ENCODE results near the gene DHFR2. TPM values are rescaled to one million over a fixed set of nuclear protein-coding genes. Genes with fewer than 3 reads are reported as not detected.

DHFR2 gene
- total and polyA plus RNA-seq, 4 donors = 3.5 to 8.1 (median 5.1) TPM

- no peak for TF ChIP-seq CTCF (IDR thresholded peaks at IDR 0.05; ENCODE audit: control extremely low read depth, extremely low read depth)
- WGBS, 2 donors = 83 to 90% methylated on average over 3 of the region's 3 CpGs
- Histone ChIP-seq H3K9me3 (ENCODE audit: control insufficient read depth in 4 of 4, insufficient read depth in 3 of 4, low read length in 3 of 4) (no peaks in the 10 kb centered on the region), H3K9ac (ENCODE audit: insufficient read depth in 1 of 2, low read length in 2 of 2) (no peak overlapping the region), H3K27ac (ENCODE audit: low read depth in 1 of 2, low read length in 1 of 2) (no peak overlapping the region), H3K4me1 (ENCODE audit: control insufficient read depth in 5 of 5, insufficient read depth in 5 of 5, low read length in 5 of 5) (peaks cover 0 to 4% (median 0%) of the 10 kb centered on the region in 5 donors), H3K36me3 (ENCODE audit: control insufficient read depth in 4 of 4, insufficient read depth in 4 of 4, low read length in 4 of 4) (no peaks in the 10 kb centered on the region), H3K27me3 (ENCODE audit: control insufficient read depth in 3 of 3, insufficient read depth in 3 of 3, low read length in 2 of 3) (no peaks in the 10 kb centered on the region), H3K4me3 (no peak overlapping the region)
- ATAC-seq (ENCODE audit: insufficient read depth, low FRiP score) (no peak), DNase-seq (no peak)
Measured at GRCh38 chr3:94011233-94011711, 51.4 kb downstream of the DHFR2 start.

GRCh38 chr3:94009608-94010007 lies 53.1 kb downstream of the DHFR2 start:
- Histone ChIP-seq H3K9me3 (ENCODE audit: control insufficient read depth in 4 of 4, insufficient read depth in 3 of 4, low read length in 3 of 4) (no peaks in the 10 kb centered on the region), H3K4me1 (ENCODE audit: control insufficient read depth in 5 of 5, insufficient read depth in 5 of 5, low read length in 5 of 5) (peaks cover 0 to 4% (median 0%) of the 10 kb centered on the region in 5 donors), H3K4me3 (no peak overlapping the region), H3K27me3 (ENCODE audit: control insufficient read depth in 3 of 3, insufficient read depth in 3 of 3, low read length in 2 of 3) (no peaks in the 10 kb centered on the region), H3K27ac (ENCODE audit: low read depth in 1 of 2, low read length in 1 of 2) (no peak overlapping the region), H3K9ac (ENCODE audit: insufficient read depth in 1 of 2, low read length in 2 of 2) (no peak overlapping the region), H3K36me3 (ENCODE audit: control insufficient read depth in 4 of 4, insufficient read depth in 4 of 4, low read length in 4 of 4) (no peaks in the 10 kb centered on the region)
- no peak for DNase-seq
- ATAC-seq (ENCODE audit: insufficient read depth, low FRiP score) = no peak
- TF ChIP-seq CTCF (IDR thresholded peaks at IDR 0.05; ENCODE audit: control extremely low read depth, extremely low read depth) = no peak
- WGBS, 2 donors = 92 to 95% methylated on average over 2 of the region's 2 CpGs

GRCh38 chr3:94008253-94008652 lies 54.5 kb downstream of the DHFR2 start:
- no peak for ATAC-seq (ENCODE audit: insufficient read depth, low FRiP score)
- TF ChIP-seq CTCF (IDR thresholded peaks at IDR 0.05; ENCODE audit: control extremely low read depth, extremely low read depth) = no peak
- Histone ChIP-seq H3K9ac (ENCODE audit: insufficient read depth in 1 of 2, low read length in 2 of 2) (no peak overlapping the region), H3K27me3 (ENCODE audit: control insufficient read depth in 3 of 3, insufficient read depth in 3 of 3, low read length in 2 of 3) (no peaks in the 10 kb centered on the region), H3K4me1 (ENCODE audit: control insufficient read depth in 5 of 5, insufficient read depth in 5 of 5, low read length in 5 of 5) (peaks cover 0 to 4% (median 0%) of the 10 kb centered on the region in 5 donors), H3K9me3 (ENCODE audit: control insufficient read depth in 4 of 4, insufficient read depth in 3 of 4, low read length in 3 of 4) (no peaks in the 10 kb centered on the region), H3K4me3 (no peak overlapping the region), H3K27ac (ENCODE audit: low read depth in 1 of 2, low read length in 1 of 2) (no peak overlapping the region), H3K36me3 (ENCODE audit: control insufficient read depth in 4 of 4, insufficient read depth in 4 of 4, low read length in 4 of 4) (no peaks in the 10 kb centered on the region)
- no peak for DNase-seq
- 76 to 77% methylated on average over 2 of the region's 2 CpGs for WGBS, 2 donors

Other genes with a start within 250 kb of the DHFR2 start
- 10 to 100 TPM; 37.9 to 70.3 TPM for gene PROS1, start 89.0 kb downstream of the DHFR2 start, total RNA-seq
- 10 to 100 TPM; 16.2 to 27.7 TPM for gene PROS1, start 89.0 kb downstream of the DHFR2 start, polyA plus RNA-seq
- 10 to 100 TPM; 17.3 to 19.6 TPM for gene ARL13B, start 82.8 kb downstream of the DHFR2 start, total RNA-seq
- 1 to 10 TPM; 8.4 to 9.1 TPM for gene ARL13B, start 82.8 kb downstream of the DHFR2 start, polyA plus RNA-seq
- 1 to 10 TPM; 1.6 to 8.0 TPM for gene STX19, start 34.3 kb downstream of the DHFR2 start, total RNA-seq
- 10 to 100 TPM in 1 of 2 donors, 1 to 10 TPM in 1; 2.1 to 11.3 TPM for gene STX19, start 34.3 kb downstream of the DHFR2 start, polyA plus RNA-seq
- gene NSUN3, start 145 bp upstream of the DHFR2 start, total RNA-seq = 10 to 100 TPM; 11.7 to 61.0 TPM
- gene NSUN3, start 145 bp upstream of the DHFR2 start, polyA plus RNA-seq = 1 to 10 TPM; 5.1 to 6.9 TPM

Measured in lung (tissue), 12 donors.